ENCODE results near the gene ZNF669.
"Not testable (repeated sequence)": the region's sequence is repeated elsewhere in the genome, so short reads cannot be mapped to it uniquely, and the experiment has no call there.

The ZNF669 gene

GRCh38 chr1:247121382-247121781 lies 17.2 kb upstream of the ZNF669 start:
- no peak for DNase-seq (ENCODE audit: low read depth)
- TF ChIP-seq, protein P1, sequence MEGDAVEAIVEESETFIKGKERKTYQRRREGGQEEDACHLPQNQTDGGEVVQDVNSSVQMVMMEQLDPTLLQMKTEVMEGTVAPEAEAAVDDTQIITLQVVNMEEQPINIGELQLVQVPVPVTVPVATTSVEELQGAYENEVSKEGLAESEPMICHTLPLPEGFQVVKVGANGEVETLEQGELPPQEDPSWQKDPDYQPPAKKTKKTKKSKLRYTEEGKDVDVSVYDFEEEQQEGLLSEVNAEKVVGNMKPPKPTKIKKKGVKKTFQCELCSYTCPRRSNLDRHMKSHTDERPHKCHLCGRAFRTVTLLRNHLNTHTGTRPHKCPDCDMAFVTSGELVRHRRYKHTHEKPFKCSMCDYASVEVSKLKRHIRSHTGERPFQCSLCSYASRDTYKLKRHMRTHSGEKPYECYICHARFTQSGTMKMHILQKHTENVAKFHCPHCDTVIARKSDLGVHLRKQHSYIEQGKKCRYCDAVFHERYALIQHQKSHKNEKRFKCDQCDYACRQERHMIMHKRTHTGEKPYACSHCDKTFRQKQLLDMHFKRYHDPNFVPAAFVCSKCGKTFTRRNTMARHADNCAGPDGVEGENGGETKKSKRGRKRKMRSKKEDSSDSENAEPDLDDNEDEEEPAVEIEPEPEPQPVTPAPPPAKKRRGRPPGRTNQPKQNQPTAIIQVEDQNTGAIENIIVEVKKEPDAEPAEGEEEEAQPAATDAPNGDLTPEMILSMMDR (IDR thresholded peaks at IDR 0.05; ENCODE audit: low read depth, low read length, missing control alignments), result no peak
- H3K4me3 ChIP-seq (ENCODE audit: low read depth, low read length), result no peak overlapping the region

DNA sequence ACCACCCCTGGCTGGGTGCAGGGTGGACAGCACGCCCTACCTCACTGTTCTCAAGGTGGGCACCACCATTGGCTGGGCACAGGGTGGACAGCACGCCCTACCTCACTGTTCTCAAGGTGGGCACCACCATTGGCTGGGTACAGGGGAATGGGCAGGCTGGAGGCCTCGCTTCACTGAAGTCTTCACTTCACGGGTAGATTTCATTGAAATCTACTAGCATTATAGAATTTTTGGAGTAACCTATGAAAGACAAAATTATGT lies 16.2 kb upstream of the ZNF669 start:
- DNase-seq (ENCODE audit: low read depth); H3K4me3 ChIP-seq (ENCODE audit: low read depth, low read length): not testable (repeated sequence)

- TF ChIP-seq, protein P1 (IDR thresholded peaks at IDR 0.05; ENCODE audit: low read depth, low read length, missing control alignments), result no peak
- no peak for DNase-seq (ENCODE audit: low read depth)
These were observed 15.6 kb upstream of the ZNF669 start for GRCh38 chr1:247119600-247120407.

DNA sequence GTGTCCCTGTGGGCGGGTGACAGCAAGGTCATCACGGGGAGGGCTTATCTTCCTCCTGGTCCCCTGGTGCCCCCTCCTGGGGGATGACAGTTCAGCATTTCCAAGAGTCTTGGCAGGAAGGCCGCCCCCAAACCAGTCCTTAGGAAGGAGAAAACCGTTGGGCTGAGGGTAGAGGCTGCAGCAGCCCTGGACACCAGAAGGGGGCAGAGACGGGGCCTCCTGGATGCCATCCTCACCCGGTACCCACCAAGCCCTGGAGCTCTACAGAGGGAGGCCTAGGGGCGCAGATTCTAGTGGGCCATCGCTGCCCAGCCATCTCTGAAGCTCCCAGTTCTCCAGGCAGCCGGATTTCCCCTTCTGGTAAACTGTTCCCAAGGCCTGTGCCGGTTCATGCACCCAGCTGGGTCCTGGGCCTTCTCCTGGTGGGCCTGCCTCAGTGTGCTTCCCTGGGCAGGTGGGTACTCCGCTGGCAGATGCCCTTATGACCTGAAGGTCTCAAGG lies 14.8 kb upstream of the ZNF669 start:
- no peak overlapping the region for H3K4me3 ChIP-seq (ENCODE audit: low read depth, low read length)
- no peak for DNase-seq (ENCODE audit: low read depth)
- TF ChIP-seq, protein P1 (IDR thresholded peaks at IDR 0.05; ENCODE audit: low read depth, low read length, missing control alignments), result peak; percentile 15

More at GRCh38 chr1:247119600-247120407, 15.6 kb upstream of the ZNF669 start:
- H3K4me3 ChIP-seq (ENCODE audit: low read depth, low read length), result no peak overlapping the region

DNA sequence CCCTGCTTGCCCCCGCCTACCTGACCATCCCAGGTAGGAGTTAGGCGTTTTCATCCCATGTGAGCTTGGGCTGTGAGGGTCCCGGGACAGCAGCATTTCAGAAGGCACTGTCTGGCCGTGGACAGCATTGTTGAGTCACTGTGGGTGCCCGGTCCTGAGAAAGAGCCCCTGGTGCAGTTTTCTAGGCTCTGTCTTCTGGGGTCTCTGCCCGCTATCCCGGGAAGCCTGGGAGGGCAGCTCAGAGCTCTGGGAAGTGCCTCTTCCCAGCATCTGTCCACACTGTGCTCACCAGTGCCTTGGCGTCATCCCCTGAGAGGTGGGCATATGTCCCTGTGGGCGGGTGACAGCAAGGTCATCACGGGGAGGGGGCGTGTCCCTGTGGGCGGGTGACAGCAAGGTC lies 11.4 kb upstream of the ZNF669 start:
- TF ChIP-seq, protein P1 (IDR thresholded peaks at IDR 0.05; ENCODE audit: low read depth, low read length, missing control alignments), result no peak
- DNase-seq (ENCODE audit: low read depth), result no peak
- no peak overlapping the region for H3K4me3 ChIP-seq (ENCODE audit: low read depth, low read length)

DNA sequence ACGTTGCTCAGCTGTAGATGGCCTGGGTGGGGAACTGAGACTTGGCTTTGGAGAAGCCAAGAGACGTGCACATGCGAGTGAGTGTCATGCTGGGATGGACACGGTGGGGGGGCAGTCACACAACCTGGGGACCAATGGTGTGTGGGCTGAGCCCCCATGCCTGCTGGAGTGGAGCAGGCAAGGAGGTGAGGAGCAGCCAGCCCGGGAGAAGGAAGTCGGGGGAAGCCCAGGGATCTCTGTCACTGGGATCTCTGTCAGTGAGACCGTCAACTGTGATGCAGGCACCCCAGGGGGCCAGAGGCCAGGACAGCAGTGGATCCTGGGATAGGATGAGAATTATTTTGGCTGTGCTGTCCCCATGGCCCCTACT lies 11.0 kb upstream of the ZNF669 start:
- H3K4me3 ChIP-seq (ENCODE audit: low read depth, low read length), result no peak overlapping the region
- TF ChIP-seq, protein P1 (IDR thresholded peaks at IDR 0.05; ENCODE audit: low read depth, low read length, missing control alignments), result no peak
- no peak for DNase-seq (ENCODE audit: low read depth)

DNA sequence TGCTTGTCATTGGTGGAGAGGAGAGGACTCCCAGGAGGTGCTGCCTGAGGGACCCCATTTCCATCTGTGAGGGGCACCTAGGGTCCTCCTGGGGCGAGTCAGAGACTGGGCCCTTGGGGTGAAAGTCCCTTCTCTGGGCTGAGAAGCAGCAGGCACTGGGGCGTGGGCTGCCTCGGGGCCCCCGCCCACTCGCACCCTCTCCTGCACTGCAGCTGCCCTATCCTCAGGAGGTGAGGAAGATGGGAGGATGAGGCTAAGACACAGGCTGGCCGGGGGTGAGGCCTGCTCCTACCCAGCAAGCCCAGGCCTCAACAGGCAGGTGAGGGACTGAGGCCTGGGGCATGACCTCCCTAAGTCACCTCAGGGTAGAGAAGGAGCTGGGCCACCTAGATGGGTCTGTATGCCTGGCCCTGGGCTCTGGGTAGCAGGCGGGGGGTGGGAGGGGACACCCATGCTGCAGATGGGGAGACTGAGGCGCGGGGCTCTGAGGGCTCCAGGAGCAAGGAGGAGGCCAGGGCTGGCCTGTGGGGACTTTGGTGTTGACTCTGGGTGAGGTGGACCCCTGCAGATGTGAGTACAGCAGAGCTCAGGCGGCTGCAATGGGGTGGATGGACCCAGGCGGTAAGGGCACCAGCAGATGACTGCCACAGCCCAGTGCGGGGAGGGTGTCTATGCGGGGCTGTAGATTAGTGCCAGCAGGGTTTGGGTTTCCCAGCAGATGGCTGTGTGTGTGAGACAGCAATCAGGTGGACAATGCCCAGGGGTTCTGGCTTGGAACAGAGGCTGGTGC lies 10.4 kb upstream of the ZNF669 start:
- no peak for DNase-seq (ENCODE audit: low read depth)
- TF ChIP-seq, protein P1 (IDR thresholded peaks at IDR 0.05; ENCODE audit: low read depth, low read length, missing control alignments), result no peak
- H3K4me3 ChIP-seq (ENCODE audit: low read depth, low read length), result no peak overlapping the region

Data from GM12864 (cell line).